ENCODE measurements around the gene SMYD3. TPM values are rescaled to one million over a fixed set of nuclear protein-coding genes. Genes with fewer than 3 reads are reported as not detected.

Gene SMYD3
- total RNA-seq, 3 donors from 2014 or later = 16.8 to 28.8 (median 19.5) TPM

DNA sequence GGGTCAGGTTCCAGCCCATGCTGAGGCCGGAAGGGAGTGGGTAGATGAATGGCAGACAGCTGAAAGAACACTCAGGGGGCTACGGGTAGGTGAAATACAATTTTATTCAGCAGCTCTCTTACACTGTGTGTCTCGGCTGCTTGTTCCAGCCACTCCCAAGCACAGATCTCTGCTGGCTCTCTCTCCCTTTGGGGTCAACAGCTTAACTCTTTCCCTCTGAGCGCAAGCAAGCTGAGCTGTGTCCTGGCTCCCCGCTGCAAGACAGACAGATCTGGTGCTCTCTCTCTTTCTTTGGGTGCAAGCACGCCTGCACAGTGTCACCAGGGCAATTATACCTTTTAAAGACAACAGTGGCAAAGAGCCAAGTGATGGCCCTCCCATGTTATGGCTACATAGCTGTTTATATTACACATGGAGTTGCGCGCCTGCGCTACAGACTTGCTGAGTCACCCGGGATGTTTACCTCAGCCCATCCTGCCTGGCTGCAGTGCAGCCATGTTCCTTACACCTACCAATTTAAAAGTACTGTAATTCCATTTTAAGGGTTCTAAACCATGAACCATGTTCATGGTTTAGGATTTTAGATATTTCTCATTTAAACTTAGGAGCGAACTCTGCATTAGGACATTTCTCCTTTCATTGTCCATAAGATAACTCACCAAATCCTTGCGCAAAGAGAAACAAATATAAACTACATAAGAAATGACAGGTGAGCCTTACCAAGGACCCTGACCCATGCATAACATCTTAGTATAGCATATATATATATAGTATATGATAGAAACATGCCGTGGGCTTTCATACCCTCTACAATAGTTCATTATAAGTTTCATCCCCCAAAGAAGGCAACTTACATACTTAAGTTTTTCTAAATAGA is 396.5 kb downstream of the SMYD3 start:
- H3K9me3 ChIP-seq = no peaks in the 10 kb centered on the region
- DNase-seq (ENCODE audit: low spot score in 2 of 2) = no peak
- no peak overlapping the region for H3K27ac ChIP-seq
- no peaks in the 10 kb centered on the region for H3K4me1 ChIP-seq
- intact Hi-C loops (cut with DNase I; ENCODE audit: low total_unique reads) = no loop called here
- no peaks in the 10 kb centered on the region for H3K27me3 ChIP-seq
- H3K36me3 ChIP-seq = no peaks in the 10 kb centered on the region
- no peak overlapping the region for H3K4me3 ChIP-seq
- TF ChIP-seq, protein P1, sequence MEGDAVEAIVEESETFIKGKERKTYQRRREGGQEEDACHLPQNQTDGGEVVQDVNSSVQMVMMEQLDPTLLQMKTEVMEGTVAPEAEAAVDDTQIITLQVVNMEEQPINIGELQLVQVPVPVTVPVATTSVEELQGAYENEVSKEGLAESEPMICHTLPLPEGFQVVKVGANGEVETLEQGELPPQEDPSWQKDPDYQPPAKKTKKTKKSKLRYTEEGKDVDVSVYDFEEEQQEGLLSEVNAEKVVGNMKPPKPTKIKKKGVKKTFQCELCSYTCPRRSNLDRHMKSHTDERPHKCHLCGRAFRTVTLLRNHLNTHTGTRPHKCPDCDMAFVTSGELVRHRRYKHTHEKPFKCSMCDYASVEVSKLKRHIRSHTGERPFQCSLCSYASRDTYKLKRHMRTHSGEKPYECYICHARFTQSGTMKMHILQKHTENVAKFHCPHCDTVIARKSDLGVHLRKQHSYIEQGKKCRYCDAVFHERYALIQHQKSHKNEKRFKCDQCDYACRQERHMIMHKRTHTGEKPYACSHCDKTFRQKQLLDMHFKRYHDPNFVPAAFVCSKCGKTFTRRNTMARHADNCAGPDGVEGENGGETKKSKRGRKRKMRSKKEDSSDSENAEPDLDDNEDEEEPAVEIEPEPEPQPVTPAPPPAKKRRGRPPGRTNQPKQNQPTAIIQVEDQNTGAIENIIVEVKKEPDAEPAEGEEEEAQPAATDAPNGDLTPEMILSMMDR (IDR thresholded peaks at IDR 0.05) = no peak
- TF ChIP-seq POLR2A (IDR thresholded peaks at IDR 0.05) (no peak), POLR2AphosphoS5 (IDR thresholded peaks at IDR 0.05) (no peak)

DNA sequence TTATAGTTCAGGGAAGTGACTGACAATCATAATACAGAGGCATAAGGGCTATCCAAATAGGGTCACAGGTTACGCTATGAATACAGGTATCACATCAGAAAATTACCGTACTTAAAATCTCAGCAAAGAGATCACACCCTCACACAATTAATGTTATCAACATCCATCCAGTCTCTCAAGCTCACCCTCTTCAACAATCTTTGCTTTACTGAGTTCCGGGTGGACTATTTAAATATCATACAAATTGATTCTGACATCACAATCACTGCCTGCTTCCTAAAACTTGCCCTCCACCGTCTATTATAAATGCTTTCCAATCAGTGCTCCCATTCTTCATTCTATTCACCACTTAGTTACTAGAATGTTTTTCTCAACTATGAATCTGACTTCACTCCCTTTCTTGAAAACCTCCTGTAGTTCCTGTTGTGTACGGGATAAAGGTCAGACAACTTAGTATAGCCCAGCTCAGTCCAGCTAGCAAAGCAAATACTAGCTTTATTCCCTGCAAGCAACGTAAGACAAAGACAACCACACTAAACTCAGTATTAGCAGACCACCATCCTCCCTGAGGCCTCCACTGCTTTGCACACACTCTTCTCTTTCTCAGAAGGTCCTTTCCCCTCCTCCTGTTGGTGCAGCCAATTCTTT is 398.7 kb downstream of the SMYD3 start:
- Histone ChIP-seq H3K36me3 (no peaks in the 10 kb centered on the region), H3K9me3 (no peaks in the 10 kb centered on the region), H3K27ac (no peak overlapping the region), H3K4me1 (no peaks in the 10 kb centered on the region), H3K4me3 (no peak overlapping the region), H3K27me3 (no peaks in the 10 kb centered on the region)
- TF ChIP-seq, protein P1 (IDR thresholded peaks at IDR 0.05) = no peak
- TF ChIP-seq POLR2AphosphoS5 (IDR thresholded peaks at IDR 0.05) (no peak), POLR2A (IDR thresholded peaks at IDR 0.05) (no peak)
- DNase-seq (ENCODE audit: low spot score in 2 of 2) = no peak
- intact Hi-C loops (cut with DNase I; ENCODE audit: low total_unique reads) = no loop called here

DNA sequence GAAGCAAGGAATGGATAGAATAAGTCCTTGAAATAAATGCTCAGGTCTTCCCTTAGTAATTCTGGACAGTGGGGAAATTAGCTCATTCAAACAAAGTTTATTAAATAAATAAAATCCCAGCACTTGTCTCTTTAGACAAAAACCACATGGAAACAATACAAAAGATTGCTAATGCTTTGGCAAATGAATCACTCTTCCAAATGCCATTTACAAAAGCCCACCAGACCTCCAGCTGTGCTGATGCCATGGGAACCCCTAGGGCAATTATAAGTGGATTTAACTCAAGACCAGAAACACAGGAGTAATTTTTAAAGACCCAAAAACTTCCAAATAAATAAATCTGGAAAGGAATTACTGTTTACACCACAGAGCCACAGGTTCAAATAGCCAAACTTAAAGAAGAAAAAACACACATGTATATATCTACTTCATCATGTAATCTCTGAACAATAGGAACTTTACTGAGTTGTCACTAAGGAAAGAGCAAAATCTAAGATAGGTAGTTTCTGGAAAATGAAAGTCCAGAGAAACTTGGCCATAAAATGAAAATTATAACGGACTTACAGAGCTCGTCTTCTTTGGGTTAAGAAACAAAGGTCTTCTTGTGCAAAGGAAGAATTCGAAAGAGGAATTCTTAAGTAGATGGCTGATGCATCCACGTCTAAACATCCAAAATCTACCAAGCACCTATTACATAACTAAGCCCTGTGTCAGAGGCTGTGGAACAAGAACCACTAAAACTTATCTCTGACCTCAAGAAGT is 399.4 kb downstream of the SMYD3 start:
- H3K4me3 ChIP-seq = no peak overlapping the region
- intact Hi-C loops (cut with DNase I; ENCODE audit: low total_unique reads) = no loop called here
- no peaks in the 10 kb centered on the region for H3K4me1 ChIP-seq
- no peak overlapping the region for H3K27ac ChIP-seq
- no peak for DNase-seq (ENCODE audit: low spot score in 2 of 2)
- no peaks in the 10 kb centered on the region for H3K36me3 ChIP-seq
- H3K27me3 ChIP-seq = no peaks in the 10 kb centered on the region
- no peaks in the 10 kb centered on the region for H3K9me3 ChIP-seq
- TF ChIP-seq POLR2A (IDR thresholded peaks at IDR 0.05) (no peak), POLR2AphosphoS5 (IDR thresholded peaks at IDR 0.05) (no peak)
- TF ChIP-seq, protein P1 (IDR thresholded peaks at IDR 0.05) = no peak

DNA sequence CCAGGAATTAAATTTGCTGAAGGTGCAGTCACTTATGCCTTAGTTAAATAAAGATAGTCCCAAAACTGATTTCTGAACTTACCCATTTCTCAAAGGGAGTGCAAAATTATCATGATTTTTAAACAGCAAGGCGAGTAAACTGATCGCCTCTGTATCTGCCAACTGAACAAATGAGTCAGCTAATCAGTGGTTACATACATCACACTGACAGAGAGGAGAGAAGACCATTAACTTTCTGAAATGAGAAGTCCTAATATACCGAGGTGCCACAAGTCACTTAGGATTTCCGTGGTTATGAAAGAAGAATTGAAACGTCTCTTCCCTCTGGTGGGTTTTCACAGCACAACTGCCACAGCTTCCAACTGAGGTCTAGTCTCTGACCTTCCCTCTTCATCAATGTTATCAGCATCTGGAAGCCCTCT is 400.7 kb downstream of the SMYD3 start:
- no peak for DNase-seq (ENCODE audit: low spot score in 2 of 2)
- Histone ChIP-seq H3K27me3 (no peaks in the 10 kb centered on the region), H3K4me1 (no peaks in the 10 kb centered on the region), H3K4me3 (no peak overlapping the region), H3K9me3 (no peaks in the 10 kb centered on the region), H3K36me3 (no peaks in the 10 kb centered on the region), H3K27ac (no peak overlapping the region)
- intact Hi-C loops (cut with DNase I; ENCODE audit: low total_unique reads) = no loop called here
- TF ChIP-seq POLR2A (IDR thresholded peaks at IDR 0.05) (no peak), POLR2AphosphoS5 (IDR thresholded peaks at IDR 0.05) (no peak)
- TF ChIP-seq, protein P1 (IDR thresholded peaks at IDR 0.05) = no peak
